Measurements from ENCODE around the gene ZPBP. TPM values are rescaled to one million over a fixed set of nuclear protein-coding genes. Genes with fewer than 3 reads are reported as not detected.

The ZPBP gene
- polyA plus RNA-seq, 1 donor from 2014 or later: not detected

Other genes with a start within 250 kb of the ZPBP start
- 0.42 TPM for gene IKZF1, start 211.5 kb upstream of the ZPBP start, polyA plus RNA-seq (ENCODE audit: insufficient read depth, low read depth, low replicate concordance)

Data from brain (organoid and tissue), 1 donor.